NCI-H146 treated with DMSO at 0.1 percent for 48 hours (cell line): Measurements from ENCODE around the gene SEC24A.
"Not testable (repeated sequence)": the region's sequence is repeated elsewhere in the genome, so short reads cannot be mapped to it uniquely, and the experiment has no call there.

Experiments used
- DNase-seq: peaks from one replicate; lab custom pipeline; 2025; ENCODE audit not compliant: unreplicated experiment; lab: John Stamatoyannopoulos, UW

Gene SEC24A

DNA sequence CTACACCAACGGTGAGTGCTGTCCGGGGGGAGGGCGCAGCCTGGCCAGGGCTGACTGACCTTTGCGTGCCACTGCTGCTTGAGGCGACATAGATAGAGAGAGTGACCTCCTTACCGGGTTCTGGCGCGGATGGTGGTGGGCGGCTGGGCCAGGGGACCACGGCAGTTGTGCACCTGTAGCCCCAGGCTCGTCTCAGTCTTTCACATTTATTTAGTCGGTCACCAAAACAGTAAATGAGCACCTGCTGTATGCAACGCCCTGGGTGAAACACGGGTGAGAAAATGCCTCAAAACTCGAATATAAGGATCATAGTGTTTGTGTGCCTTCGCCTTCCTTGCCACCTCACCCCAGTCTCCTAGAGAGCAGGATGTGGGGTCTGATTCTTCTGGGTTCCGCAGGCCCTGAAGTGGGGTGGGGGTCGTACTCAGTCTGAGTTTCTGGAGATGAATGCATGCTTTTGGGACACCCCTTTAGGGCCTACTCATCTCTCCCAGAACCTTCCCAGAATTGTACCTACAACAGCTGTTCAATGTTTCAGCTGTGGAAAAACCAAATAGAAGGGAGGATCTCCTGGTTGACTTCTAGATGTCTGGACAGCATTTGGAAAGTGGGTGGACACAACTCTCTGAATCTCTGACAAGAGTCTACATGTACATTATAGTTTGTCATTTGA is 714 bp downstream of the SEC24A start:
- no peak for DNase-seq

DNA sequence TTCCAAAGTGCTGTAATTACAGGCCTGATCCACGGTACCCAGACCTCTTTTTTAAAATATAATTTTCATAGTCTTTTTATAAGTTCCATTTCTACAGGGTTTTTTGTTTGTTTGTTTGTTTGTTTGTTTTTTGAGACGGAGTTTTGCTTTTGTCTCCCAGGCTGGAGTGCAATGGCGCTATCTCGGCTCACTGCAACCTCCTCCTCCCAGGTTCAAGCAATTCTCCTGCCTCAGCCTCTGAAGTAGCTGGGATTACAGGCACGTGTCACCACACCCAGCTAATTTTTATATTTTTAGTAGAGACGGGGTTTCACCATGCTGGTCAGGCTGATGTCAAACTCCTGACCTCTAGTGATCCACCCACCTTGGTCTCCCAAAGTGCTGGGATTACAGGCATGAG is 2.1 kb downstream of the SEC24A start:
- DNase-seq, result not testable (repeated sequence)

DNA sequence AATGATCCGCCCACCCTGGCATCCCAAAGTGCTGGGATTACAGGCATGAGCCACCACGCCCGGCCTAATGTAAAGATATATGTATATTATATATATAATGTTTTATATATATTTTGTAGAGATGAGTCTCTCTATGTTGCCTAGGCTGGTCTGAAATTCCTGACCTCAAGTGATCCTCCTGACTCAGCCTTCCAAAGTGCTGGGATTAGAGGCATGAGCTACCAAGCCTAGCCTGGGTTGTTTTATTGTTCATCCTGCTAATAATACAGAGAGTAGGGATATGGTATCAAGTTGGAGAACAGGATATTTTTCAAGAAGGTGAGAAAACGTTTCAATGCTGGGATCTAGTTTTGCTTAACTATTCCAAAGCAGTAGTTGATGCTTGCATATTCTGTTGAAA is 2.9 kb downstream of the SEC24A start:
- no peak for DNase-seq

DNA sequence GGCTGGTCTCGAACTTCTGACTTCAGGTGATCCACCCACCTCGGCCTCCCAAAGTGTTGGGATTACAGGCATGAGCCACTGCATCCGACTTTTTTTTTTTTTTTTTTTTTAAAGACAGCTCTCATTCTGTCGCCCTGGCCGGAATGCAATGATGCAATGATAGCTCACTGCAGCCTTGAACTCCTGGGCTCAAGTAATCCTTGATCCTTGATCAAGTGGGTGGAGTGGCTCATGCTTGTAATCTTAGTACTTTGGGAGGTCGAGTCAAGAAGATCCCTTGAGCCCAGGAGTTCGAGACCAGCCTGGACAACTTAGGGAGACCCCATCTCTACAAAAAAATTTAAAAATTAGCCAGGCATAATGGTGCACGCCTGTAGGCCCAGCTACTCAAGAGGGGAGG is 8.1 kb downstream of the SEC24A start:
- no peak for DNase-seq

DNA sequence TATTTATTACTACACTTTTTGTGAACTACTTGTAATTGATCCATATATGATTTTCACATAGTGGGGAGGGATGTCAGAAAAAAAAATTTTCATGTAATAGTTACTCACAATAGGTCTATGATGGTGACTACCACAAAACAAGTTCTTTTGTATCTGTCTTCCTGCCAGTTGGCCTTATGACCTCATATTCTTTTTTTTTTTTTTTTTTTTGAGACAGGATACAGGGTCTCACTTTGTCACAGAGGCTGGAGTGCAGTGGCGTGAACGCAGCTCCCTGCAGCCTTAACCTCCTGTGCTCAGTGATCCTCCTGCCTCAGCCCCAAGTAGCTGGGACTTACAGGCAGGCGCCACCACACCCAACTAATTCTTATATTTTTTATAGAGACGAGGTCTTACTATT is 10.9 kb downstream of the SEC24A start:
- DNase-seq, result no peak

DNA sequence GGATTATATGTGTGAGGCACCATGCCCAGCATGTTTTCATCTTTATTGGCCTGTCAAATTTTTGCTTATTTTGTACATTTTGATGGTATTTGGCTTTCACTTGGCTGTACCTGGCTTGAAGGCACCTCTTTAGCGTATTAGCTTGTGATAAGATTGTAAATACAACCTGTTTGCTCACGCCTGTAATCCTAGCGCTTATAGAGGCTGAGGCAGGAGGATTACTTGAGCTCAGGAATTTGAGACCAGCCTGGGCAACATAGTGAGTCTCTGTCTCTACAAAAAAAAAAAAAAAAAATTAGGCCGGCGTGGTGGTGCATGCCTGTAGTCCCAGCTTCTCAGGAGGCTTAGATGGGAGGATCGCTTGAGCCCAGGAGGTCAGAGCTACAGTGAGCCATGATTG is 11.3 kb downstream of the SEC24A start:
- no peak for DNase-seq

DNA sequence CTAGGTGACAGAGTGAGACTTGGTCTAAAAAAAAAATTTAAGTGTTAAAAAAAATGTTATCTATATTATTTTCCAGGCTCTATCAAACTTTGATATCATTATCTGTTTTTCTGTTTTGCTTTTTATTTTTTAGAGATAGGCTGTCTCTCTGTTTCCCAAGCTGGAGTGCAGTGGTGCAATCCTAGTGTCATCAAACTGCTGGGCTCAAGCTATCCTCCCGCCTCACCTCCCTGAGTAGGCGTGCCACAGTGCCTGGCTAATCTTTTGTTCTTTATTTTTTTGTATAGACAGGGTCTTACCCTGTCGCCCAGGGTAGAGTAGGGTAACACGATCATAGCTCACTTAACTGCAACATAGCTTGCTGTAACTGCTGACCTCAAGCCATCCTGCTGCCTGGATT is 14.4 kb downstream of the SEC24A start:
- no peak for DNase-seq

DNA sequence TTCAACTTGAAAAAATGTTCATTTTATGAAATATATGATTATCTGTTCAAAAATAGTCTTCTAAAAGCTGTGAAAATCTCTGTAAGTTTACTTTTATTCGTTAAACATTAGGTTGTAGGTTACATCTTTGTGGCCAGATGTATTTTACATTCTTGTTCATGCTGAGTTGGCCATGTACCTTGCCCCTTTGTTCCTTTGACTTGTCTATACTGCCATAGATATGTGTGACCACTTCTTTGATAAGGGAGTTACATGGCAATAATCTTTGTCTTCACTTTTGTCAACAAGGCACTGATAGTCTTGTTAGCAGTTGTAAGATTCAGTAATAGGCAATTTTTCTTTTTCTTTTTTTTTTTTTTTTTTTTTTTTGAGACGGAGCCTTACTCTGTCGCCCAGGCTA is 15.9 kb downstream of the SEC24A start:
- no peak for DNase-seq

DNA sequence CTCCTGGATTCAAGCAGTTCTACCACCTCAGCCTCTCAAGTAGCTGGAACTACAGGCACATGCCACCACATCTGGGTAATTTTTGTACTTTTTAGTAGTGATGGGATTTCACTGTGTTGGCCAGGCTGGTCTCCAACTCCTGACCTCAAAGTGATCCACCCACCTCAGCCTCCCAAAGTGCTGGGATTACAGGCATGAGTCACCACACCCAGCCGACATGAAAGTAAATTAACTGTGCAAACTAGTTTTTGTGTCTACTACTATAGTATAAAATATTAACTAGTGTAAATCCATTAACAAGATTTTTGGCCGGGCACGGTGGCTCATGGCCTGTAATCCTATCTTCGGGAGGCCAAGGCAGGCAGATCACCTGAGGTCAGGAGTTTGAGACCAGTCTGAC is 25.0 kb downstream of the SEC24A start:
- DNase-seq, result not testable (repeated sequence)

DNA sequence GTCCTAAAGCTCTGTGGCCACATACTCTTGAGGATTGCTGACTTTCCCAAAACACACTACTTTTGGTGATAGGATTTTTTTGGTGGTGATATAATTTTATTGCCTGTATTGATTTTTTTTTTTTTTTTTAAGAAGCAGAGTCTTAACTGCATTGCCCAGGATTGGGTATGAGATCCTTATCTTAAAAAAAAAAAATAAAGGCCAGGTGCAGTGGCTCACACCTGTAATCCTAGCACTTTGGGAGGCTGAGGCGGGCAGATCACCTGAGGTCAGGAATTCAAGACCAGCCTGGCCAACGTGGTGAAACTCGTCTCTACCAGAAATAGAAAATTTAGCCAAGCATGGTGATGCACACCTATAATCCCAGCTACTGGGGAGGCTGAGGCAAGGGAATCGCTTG is 28.8 kb downstream of the SEC24A start:
- DNase-seq, result not testable (repeated sequence)

DNA sequence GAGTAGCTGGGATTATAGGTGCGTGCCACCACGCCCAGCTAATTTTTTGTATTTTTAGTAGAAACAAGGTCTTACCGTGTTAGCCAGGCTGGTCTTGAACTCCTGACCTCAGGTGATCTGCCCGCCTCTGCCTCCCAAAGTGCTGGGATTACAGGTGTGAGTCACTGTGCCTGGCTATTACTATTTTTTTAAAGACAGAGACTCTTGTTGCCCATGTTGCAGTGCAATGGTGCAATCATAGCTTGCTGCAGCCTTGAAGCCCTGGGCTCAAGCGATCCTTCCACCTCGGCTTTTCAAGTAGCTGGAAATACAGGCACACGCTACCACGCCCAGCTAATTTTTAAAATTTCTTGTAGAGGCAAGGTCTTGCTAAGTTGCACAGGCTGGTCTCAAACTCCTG is 41.6 kb downstream of the SEC24A start:
- DNase-seq, result not testable (repeated sequence)

DNA sequence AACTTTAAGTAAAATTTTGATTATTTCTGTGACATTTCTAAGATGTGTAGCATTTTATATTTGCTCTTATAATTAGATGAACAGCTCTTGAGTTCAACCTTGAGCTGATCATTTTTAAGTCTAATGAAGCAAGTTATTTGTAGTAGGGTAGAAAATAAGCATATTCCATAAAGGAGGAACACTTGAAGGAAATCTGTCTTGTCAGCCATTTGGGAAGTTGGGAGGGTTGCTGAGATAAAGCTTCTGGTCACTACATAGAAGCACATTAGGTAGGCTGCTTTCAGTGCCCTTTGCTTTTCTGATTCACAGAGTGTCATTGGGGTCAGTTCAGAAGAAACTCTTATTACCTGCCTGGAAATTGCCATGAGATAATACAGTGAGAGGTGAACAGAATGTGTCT is 44.1 kb downstream of the SEC24A start:
- DNase-seq, result no peak

DNA sequence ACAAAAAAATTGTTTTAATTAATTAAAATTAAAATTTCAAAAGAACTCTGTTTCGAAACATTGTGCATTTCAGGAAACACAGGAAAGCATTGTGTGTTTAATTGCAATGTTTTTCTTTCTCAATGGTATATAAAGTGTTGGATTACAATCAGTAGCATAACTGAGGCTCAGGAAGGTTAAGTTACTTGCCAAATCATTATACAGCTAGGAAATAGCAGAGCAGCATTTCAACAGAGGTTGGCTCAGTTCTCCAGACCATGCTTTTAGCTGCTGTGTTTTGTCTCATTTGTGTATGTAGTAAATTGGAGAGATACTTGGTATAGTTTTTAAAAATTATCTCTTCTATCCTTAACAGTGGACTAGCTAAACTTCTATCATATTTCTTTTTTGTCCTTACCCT is 59.7 kb downstream of the SEC24A start:
- DNase-seq, result no peak

DNA sequence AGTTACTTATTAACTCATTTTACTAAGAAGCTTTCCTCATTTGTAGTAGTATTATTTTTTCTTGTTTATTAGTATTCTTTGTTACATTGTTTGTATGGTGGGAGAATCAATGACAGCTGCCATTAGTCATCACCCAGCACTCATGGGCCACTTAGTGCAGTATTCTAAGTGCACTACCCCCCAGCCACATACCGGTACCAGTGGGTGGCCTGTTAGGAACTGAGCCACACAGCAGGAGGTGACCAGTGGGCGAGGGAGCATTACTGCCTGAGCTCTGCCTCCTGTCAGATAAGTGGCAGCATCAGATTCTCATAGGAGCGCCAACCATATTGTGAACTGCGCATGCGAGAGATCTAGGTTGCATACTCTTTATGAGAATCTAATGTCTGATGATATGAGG is 65.5 kb downstream of the SEC24A start:
- no peak for DNase-seq

DNA sequence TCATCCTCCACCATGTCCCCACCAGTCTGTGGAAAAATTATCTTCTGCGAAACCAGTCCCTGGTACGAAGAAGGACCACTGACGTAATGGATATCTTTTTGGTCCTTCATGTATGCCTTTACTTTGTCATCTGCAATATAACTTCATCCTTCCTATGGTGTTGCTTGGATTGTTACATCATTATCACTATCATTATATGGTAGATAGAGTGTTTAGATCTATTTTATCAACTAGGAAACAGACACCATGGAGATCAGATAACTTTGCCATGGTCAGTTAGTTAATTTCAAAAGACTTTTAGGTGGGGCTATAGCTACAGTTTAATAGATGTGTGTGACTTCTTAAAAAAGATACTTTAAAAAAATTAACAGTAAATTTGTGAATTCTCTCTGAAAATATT is 66.0 kb downstream of the SEC24A start:
- no peak for DNase-seq

DNA sequence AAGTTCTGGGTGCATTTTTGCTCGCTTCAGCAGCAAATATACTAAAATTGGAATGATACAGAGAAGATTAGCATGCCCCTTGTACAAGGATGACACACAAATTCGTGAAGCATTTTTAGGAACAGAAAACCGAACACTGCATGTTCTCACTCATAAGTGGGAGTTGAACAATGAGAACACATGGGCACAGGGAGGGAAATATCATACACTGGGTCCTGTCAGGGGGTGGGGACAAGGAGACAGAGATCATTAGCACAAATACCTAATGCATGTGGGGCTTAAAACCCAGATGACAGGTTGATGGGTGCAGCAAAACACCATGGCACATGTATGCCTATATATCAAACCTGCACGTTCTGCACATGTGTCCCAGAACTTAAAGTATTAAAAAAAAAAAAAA is 66.9 kb downstream of the SEC24A start:
- DNase-seq, result not testable (repeated sequence)

DNA sequence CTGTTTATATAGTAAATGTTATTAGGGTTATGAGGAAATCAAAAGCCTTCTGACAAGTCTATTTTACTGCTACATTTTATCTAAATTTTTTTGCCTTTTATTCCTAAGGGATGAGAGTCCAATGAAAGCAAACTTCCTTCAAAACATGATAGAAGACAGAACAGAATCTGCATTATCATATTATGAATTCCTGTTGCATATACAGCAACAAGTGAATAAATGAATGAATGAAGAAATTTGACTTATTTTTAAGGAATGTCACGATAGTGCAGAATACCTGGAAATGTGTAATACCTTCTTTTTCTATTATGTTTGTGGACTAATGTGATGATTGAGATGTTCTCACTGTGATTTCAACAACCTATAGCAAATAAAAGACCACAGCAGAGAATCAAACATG is 76.3 kb downstream of the SEC24A start:
- no peak for DNase-seq

DNA sequence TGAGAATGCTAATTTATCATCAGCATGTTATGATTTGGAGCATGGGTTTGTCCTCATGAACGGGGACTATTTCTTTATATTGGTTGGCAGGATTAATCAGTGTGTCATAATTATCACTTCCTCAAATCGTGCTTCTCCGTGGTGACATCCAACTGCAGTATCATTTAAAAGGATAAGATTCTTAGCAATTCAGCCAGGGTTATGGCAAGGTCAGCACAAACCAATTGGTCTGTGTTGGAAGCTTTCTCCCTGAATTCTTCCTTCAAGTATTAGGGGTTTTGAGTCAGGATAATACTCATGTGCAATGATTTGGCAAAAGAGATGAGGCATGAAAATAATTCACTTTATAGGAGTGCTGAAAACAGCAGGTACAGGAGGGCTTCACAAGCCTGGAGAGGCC is 84.2 kb downstream of the SEC24A start:
- DNase-seq, result no peak

DNA sequence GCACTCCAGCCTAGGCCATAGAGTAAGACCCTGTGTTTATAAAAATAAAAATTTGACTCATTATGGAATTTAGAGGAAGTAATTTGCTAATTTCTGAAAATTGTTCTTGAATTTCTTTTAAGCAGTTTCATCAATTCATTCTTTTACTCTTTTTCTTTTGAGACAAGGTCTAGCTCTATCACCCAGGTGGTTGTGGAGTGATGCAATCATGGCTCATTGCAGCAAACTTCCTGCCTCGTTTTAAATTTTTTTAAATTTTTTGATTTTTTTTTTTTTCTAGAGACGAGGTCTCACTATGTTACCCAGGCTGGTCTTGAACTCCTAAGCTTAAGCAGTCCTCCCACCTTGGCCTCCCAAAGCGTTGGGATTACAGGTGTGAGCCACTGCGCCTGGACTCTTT is 86.7 kb downstream of the SEC24A start:
- DNase-seq, result no peak

DNA sequence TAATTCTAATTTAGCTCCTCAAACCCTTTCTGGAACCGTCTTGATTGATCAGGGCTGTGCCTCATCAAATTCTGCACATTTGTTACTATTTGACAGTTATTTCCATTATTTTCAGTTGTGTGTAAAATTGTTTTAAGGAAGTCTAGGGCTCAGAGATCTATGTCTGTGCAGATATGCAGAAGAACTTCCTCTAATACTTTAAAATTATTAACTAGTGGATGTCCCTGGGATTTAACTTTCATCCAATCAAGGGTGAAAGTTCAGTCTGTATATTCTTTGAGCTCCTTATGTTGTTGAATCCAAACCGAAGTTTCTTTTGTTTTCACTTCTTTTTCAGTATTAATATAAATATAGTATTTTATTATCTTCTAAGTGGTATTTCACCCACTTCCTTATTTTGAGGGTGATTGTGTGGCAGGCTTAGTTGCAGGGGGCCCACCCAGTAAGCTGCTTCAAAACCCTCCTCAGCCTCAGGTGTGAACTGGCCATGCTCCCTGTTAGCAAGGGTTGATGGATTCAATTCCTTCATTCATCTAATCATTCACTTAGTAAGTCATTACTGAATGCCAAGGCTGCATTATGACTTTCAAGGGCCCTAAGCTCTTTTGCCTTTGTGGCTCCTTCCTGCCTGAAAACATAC is 87.7 kb downstream of the SEC24A start:
- no peak for DNase-seq

DNA sequence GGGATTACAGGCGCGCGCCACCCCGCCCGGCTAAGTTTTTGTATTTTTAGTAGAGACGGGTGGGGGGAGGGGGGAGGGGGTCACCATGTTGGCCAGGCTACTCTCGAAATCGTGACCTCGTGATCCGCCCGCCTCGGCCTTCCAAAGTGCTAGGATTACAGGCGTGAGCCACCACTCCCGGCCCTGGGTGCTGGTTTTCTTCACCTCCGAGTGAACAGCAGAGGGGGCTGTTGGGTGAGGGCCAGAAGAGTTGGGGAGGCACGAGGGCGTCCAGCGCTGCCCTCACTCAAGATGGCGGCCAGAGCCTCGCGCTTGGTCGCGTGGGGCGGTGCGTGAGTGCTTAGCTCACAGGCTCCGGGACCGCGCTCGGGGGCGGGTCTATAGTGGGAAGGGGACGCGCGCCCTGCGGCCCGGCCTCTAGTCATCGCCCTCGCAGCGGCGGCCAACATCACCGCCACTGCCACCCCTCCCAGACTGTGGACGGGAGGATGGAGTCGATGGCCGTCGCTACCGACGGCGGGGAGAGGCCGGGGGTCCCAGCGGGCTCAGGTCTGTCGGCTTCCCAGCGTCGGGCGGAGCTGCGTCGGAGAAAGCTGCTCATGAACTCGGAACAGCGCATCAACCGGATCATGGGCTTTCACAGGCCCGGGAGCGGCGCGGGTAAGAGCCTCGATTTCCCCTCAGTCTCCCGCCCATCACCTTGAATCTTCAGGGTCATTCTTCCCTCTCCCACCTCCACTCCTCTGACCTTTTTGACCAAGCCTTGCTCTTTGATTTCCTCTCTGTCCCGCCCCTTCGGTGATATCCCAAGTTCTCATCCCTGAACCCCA is 89.8 kb downstream of the SEC24A start, which contains the start of gene CAMLG:
Gene CAMLG (plus strand): TSS at position 416 of the 830 bp plus-strand sequence. CDS start 73 bp downstream, at position 489.
- DNase-seq, result peak; percentile 83
